Measurements from ENCODE around the gene ORAI2.

GRCh38 chr7:102449136-102449535, 15.8 kb downstream of the ORAI2 start:
- TF ChIP-seq CTCF (conservative IDR thresholded peaks at IDR 0.05 in 1 of 2, IDR thresholded peaks at IDR 0.05 in 1 of 2; ENCODE audit: low read depth in 1 of 2, low read length in 2 of 2) (no peak), EZH2 (IDR thresholded peaks at IDR 0.05; ENCODE audit: low read length, missing control alignments) (no peak)
